Glutamatergic neuron (in vitro differentiated cells): ENCODE data around the gene JCAD. TPM values are rescaled to one million over a fixed set of nuclear protein-coding genes. Genes with fewer than 3 reads are reported as not detected.

Experiments used
- DNase-seq: peaks from one replicate; pipeline ENCODE4 v3.0.0; 2022
- H3K27ac Mint-ChIP-seq: one replicate; pipeline ENCODE4 v1.8.0; 2020; ENCODE audit warnings: mild to moderate bottlenecking, mixed read lengths, inconsistent platforms; ENCODE audit not compliant: unreplicated experiment
- H3K27me3 Mint-ChIP-seq: one replicate; pipeline ENCODE4 v1.8.0; 2020; ENCODE audit warnings: mild to moderate bottlenecking, moderate library complexity, mixed read lengths, inconsistent platforms; ENCODE audit not compliant: unreplicated experiment
- H3K36me3 Mint-ChIP-seq: one replicate; pipeline ENCODE4 v1.8.0; 2020; ENCODE audit warnings: mild to moderate bottlenecking, mixed read lengths, inconsistent platforms; ENCODE audit not compliant: unreplicated experiment
- H3K4me1 Mint-ChIP-seq: one replicate; pipeline ENCODE4 v1.8.0; 2020; ENCODE audit warnings: mild to moderate bottlenecking, low read depth, mixed read lengths, inconsistent platforms; ENCODE audit not compliant: unreplicated experiment
- H3K4me3 Mint-ChIP-seq: one replicate; pipeline ENCODE4 v1.8.0; 2020; ENCODE audit warnings: mild to moderate bottlenecking, mixed read lengths, inconsistent platforms; ENCODE audit not compliant: unreplicated experiment
- H3K9me3 Mint-ChIP-seq: one replicate; pipeline ENCODE4 v1.8.0; 2020; ENCODE audit warnings: mild to moderate bottlenecking, moderate library complexity, mixed read lengths, inconsistent platforms; ENCODE audit not compliant: unreplicated experiment
- total RNA-seq: library from RNA; stranded (reverse); fragmentation: NEBNext Ultra II Directional; extraction: Animal tissue kit (Norgen Biotek cat#: 25700); gene quantifications from one replicate; pipeline ENCODE4 v1.2.1, GENCODE V29; 2021; ENCODE audit not compliant: unreplicated experiment
- TF ChIP-seq, protein P1 (sequence below): fragments of 200-600 bp; sonication (generic); IDR thresholded peaks from one replicate; pipeline ENCODE4 v1.5.0; 2021; ENCODE audit not compliant: partially characterized antibody, unreplicated experiment

Gene JCAD
- total RNA-seq, 1 donor from 2014 or later, result 0.32 TPM

- no peak overlapping the region for H3K4me3 Mint-ChIP-seq
- no peaks in the 10 kb centered on the region for H3K36me3 Mint-ChIP-seq
- no peak for DNase-seq
- H3K9me3 Mint-ChIP-seq, result no peaks in the 10 kb centered on the region
- TF ChIP-seq, protein P1, sequence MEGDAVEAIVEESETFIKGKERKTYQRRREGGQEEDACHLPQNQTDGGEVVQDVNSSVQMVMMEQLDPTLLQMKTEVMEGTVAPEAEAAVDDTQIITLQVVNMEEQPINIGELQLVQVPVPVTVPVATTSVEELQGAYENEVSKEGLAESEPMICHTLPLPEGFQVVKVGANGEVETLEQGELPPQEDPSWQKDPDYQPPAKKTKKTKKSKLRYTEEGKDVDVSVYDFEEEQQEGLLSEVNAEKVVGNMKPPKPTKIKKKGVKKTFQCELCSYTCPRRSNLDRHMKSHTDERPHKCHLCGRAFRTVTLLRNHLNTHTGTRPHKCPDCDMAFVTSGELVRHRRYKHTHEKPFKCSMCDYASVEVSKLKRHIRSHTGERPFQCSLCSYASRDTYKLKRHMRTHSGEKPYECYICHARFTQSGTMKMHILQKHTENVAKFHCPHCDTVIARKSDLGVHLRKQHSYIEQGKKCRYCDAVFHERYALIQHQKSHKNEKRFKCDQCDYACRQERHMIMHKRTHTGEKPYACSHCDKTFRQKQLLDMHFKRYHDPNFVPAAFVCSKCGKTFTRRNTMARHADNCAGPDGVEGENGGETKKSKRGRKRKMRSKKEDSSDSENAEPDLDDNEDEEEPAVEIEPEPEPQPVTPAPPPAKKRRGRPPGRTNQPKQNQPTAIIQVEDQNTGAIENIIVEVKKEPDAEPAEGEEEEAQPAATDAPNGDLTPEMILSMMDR, result no peak
- H3K4me1 Mint-ChIP-seq, result no peaks in the 10 kb centered on the region
- no peak overlapping the region for H3K27ac Mint-ChIP-seq
- H3K27me3 Mint-ChIP-seq, result no peaks in the 10 kb centered on the region
These were observed 66.0 kb downstream of the JCAD start for GRCh38 chr10:29993319-29993915.

- Mint-ChIP-seq H3K27me3 (no peaks in the 10 kb centered on the region), H3K27ac (no peak overlapping the region), H3K4me3 (no peak overlapping the region), H3K36me3 (no peaks in the 10 kb centered on the region), H3K4me1 (no peaks in the 10 kb centered on the region), H3K9me3 (no peaks in the 10 kb centered on the region)
- no peak for DNase-seq
- TF ChIP-seq, protein P1, result no peak
These were observed 66.5 kb downstream of the JCAD start for GRCh38 chr10:29992914-29993313.

DNA sequence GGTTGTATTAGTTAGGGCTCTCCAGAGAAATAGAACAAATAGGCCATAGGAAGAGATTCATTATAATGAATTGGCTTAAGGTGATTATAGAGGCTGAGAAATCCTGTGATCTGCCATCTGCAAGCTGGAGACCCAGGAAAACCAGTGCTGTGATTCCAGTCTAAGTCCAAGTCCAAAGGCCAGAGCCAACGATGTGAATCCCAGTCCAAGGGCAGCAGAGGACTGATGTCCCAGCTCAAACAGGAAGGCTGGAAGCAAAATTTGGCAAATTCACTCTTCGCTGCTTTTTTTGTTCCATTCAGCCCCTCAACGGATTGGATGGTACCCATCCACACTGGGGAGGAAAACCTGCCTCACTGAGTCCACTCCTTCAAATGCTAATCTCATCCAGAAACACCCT, 68.0 kb downstream of the JCAD start:
- no peaks in the 10 kb centered on the region for H3K9me3 Mint-ChIP-seq
- H3K4me3 Mint-ChIP-seq, result no peak overlapping the region
- no peak overlapping the region for H3K27ac Mint-ChIP-seq
- DNase-seq, result no peak
- no peaks in the 10 kb centered on the region for H3K27me3 Mint-ChIP-seq
- TF ChIP-seq, protein P1, result no peak
- no peaks in the 10 kb centered on the region for H3K4me1 Mint-ChIP-seq
- H3K36me3 Mint-ChIP-seq, result no peaks in the 10 kb centered on the region

- H3K4me3 Mint-ChIP-seq, result no peak overlapping the region
- H3K27ac Mint-ChIP-seq, result no peak overlapping the region
- H3K36me3 Mint-ChIP-seq, result peaks cover 7% of the 10 kb centered on the region
- no peaks in the 10 kb centered on the region for H3K4me1 Mint-ChIP-seq
- no peak for DNase-seq
- no peaks in the 10 kb centered on the region for H3K9me3 Mint-ChIP-seq
- H3K27me3 Mint-ChIP-seq, result no peaks in the 10 kb centered on the region
- TF ChIP-seq, protein P1, result no peak
These were observed 71.9 kb downstream of the JCAD start for GRCh38 chr10:29987471-29987870.

- Mint-ChIP-seq H3K27me3 (no peaks in the 10 kb centered on the region), H3K36me3 (peaks cover 13% of the 10 kb centered on the region), H3K9me3 (no peaks in the 10 kb centered on the region), H3K27ac (no peak overlapping the region), H3K4me3 (no peak overlapping the region), H3K4me1 (no peaks in the 10 kb centered on the region)
- DNase-seq, result no peak
- TF ChIP-seq, protein P1, result no peak
These were observed 76.3 kb downstream of the JCAD start for GRCh38 chr10:29982997-29983648.
